Measurements from ENCODE around the gene MAP3K7CL.

GRCh38 chr21:29195981-29196669 lies 65.7 kb downstream of the MAP3K7CL start:
- TF ChIP-seq TAF1 (conservative IDR thresholded peaks at IDR 0.05): no peak
- no peak for TF ChIP-seq CTCF (IDR thresholded peaks at IDR 0.05; ENCODE audit: low read depth, low read length, missing input control)
- TF ChIP-seq YY1 (IDR thresholded peaks at IDR 0.05): no peak
